Parathyroid adenoma (tissue), 2 donors: ENCODE data around the gene B4GALNT3.
"Not testable (repeated sequence)": the region's sequence is repeated elsewhere in the genome, so short reads cannot be mapped to it uniquely, and the experiment has no call there.

Source experiments
- H2AFZ ChIP-seq: fragments of 300-600 bp; sonication (generic); one replicate; pipeline ENCODE4 v1.7.0; 2017; ENCODE audit warnings: antibody characterized with exemption, mild to moderate bottlenecking
- H3K27ac ChIP-seq: fragments of 300-600 bp; sonication (generic); one replicate; pipeline ENCODE4 v1.7.0; 2017
- H3K27me3 ChIP-seq: fragments of 300-600 bp; sonication (generic); one replicate; pipeline ENCODE4 v1.7.0; 2017; ENCODE audit warnings: low read length; ENCODE audit not compliant: control insufficient read depth, insufficient read depth
- H3K36me3 ChIP-seq: fragments of 300-600 bp; sonication (generic); one replicate; pipeline ENCODE4 v1.7.0; 2017; ENCODE audit warnings: low read length; ENCODE audit not compliant: control insufficient read depth, insufficient read depth
- H3K4me1 ChIP-seq: fragments of 300-600 bp; sonication (generic); one replicate; pipeline ENCODE4 v1.7.0; 2017; ENCODE audit warnings: control low read depth
- H3K4me2 ChIP-seq: fragments of 300-600 bp; sonication (generic); one replicate; pipeline ENCODE4 v1.7.0; 2017; ENCODE audit warnings: low read length
- H3K4me3 ChIP-seq: fragments of 300-600 bp; sonication (generic); one replicate; pipeline ENCODE4 v1.7.0; 2017; ENCODE audit warnings: low read depth, low read length
- H3K79me2 ChIP-seq: fragments of 300-600 bp; sonication (generic); one replicate; pipeline ENCODE4 v1.7.0; 2017; ENCODE audit warnings: control low read depth
- H3K9ac ChIP-seq: fragments of 300-600 bp; sonication (generic); one replicate; pipeline ENCODE4 v1.7.0; 2017; ENCODE audit warnings: mild to moderate bottlenecking
- H3K9me3 ChIP-seq: fragments of 300-600 bp; sonication (generic); one replicate; pipeline ENCODE4 v1.7.0; 2017; ENCODE audit warnings: low read length; ENCODE audit not compliant: control insufficient read depth
- TF ChIP-seq, protein P1 (sequence below): fragments of 300-600 bp; sonication (generic); IDR thresholded peaks from one replicate; pipeline ENCODE4 v1.7.0; 2017; ENCODE audit warnings: antibody characterized with exemption, mild to moderate bottlenecking
- donor health status: primary hyperparathyroidism.

B4GALNT3 gene

DNA sequence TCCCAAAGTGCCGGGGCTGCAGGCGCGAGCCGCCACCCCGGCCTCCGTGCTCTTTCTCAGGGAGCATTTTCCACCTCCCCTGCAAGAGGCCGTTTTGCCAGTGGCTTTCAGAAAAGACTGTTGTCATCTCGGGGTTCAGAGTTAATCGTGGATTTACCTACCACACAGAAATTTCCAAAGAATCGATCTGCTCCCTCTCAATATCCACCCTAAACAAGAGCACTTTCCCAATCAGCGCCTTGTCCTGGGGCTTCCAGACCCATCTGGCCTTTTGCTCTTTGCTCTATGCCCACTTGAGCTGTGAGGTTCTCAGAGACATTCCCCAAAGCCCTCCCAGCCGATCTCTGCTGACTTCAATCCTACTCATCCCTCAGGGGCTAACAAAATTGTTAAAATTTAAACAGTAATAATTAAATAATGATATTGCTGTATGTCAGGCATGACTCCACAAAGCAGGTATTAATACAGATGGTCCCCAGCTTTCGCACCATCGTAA lies 116.9 kb downstream of the B4GALNT3 start:
- Histone ChIP-seq H3K4me1 (peaks cover 8% of the 10 kb centered on the region), H3K9me3 (no peaks in the 10 kb centered on the region), H3K9ac (no peak overlapping the region), H3K4me3 (no peak overlapping the region), H3K79me2 (no peaks in the 10 kb centered on the region), H2AFZ (peak overlapping the region; percentile 82), H3K27me3 (no peaks in the 10 kb centered on the region), H3K36me3 (no peaks in the 10 kb centered on the region), H3K27ac (peak overlapping the region; percentile 34), H3K4me2 (peak overlapping the region; percentile 27)
- TF ChIP-seq, protein P1, sequence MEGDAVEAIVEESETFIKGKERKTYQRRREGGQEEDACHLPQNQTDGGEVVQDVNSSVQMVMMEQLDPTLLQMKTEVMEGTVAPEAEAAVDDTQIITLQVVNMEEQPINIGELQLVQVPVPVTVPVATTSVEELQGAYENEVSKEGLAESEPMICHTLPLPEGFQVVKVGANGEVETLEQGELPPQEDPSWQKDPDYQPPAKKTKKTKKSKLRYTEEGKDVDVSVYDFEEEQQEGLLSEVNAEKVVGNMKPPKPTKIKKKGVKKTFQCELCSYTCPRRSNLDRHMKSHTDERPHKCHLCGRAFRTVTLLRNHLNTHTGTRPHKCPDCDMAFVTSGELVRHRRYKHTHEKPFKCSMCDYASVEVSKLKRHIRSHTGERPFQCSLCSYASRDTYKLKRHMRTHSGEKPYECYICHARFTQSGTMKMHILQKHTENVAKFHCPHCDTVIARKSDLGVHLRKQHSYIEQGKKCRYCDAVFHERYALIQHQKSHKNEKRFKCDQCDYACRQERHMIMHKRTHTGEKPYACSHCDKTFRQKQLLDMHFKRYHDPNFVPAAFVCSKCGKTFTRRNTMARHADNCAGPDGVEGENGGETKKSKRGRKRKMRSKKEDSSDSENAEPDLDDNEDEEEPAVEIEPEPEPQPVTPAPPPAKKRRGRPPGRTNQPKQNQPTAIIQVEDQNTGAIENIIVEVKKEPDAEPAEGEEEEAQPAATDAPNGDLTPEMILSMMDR: no peak

DNA sequence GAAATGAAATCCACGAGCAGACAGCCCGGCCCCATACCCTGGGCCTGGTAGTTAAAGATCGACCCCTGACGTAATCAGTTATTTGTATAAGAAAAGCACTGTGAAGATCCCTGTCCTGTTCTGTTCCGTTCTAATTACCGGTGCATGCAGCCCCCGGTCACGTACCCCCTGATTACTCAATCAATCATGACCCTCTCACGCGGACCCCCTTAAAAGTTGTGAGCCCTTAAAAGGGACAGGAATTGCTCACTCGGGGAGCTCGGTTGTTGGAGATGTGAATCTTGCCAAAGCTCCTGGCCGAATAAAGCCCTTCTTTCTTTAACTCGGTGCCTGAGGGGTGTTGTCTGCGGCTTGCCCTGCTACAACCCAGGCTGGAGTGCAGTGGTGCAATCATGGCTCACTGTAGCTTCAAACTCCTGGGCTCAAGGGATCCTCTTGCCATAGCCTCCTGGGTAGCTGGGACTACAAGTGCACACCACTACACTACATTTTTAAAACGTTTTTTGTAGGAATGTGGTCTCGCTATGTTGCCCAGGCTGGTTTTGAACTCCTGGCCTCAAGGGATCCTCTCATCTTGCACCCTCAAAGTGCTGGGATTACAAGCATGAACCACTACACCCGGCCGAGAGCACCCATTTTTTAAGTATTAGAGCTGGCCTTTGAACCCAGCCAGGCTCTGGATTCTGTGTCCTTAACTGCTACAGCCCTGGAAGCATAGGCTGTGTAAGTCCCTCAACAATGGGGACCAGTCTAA lies 118.4 kb downstream of the B4GALNT3 start:
- not testable (repeated sequence) for H3K9ac ChIP-seq, H3K4me1 ChIP-seq, H3K79me2 ChIP-seq, H3K4me3 ChIP-seq, H3K36me3 ChIP-seq, H3K27me3 ChIP-seq, H3K4me2 ChIP-seq, H3K9me3 ChIP-seq, H3K27ac ChIP-seq
- H2AFZ ChIP-seq: peak overlapping the region; percentile 38

DNA sequence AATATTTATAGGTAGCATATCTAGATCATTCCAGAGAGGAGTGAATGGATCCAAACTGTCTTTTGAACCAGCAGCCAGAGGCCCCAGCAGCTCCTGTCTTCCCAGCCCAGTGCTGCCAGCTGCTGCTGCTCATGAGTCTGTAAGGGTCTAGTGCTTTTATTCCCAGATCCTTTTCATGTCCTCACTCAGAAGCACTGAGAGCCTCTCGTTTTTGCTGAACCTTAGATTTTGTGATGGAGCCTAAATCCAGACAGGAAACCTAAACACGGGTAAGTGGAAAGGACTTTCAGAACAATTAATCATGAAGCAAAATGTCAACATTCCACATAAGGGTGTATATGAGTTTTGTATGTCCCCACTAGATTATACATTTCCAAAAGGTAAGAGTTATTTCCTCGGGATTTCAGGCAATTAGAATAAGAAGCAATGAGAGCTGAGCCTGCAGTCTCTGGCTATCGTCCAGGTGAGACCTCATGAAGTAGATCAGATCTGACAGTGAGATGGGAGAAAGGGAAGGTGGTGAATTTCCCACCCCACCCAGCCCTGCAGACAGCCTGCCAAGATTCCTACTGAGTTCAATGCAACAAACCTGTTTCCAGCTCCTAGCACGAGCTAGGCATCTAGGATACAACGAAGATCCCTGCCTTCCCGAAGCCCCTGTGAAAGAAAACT lies 119.1 kb downstream of the B4GALNT3 start:
- H3K79me2 ChIP-seq: no peaks in the 10 kb centered on the region
- TF ChIP-seq, protein P1: no peak
- peaks cover 8% of the 10 kb centered on the region for H3K4me1 ChIP-seq
- H3K27ac ChIP-seq: no peak overlapping the region
- no peak overlapping the region for H3K4me2 ChIP-seq
- H3K27me3 ChIP-seq: no peaks in the 10 kb centered on the region
- H3K9me3 ChIP-seq: no peaks in the 10 kb centered on the region
- peak overlapping the region; percentile 38 for H2AFZ ChIP-seq
- H3K9ac ChIP-seq: no peak overlapping the region
- no peak overlapping the region for H3K4me3 ChIP-seq
- no peaks in the 10 kb centered on the region for H3K36me3 ChIP-seq

DNA sequence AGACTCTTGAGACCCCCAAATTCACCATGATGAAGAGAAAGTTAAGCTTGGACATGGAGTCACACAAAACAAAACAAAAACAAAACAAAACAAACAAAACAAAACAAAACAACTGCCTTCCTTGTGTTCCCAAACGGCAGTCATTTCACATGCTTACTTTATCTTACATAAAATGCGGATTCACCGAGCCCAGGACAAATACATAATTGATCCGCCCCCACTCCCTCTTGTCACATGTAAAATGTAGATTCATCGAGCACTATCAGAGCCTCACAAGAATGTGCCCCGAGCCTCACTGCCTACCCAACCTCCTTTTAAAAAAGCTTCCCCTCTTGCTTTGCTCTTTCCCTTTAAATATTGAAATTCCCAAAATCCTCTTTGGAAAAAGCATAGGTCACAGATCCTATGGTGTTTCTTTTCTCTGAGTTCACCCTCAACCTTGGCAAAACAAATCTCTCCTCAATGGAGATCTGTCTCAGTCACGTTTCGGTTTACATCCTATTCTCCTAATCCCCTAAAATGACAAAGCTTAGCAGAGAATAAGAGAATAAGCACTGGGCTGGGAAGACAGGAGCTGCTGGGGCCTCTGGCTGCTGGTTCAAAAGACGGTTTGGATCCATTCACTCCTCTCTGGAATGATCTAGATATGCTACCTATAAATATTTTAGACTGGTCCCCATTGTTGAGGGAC lies 119.8 kb downstream of the B4GALNT3 start:
- H3K9ac ChIP-seq: no peak overlapping the region
- H3K36me3 ChIP-seq: no peaks in the 10 kb centered on the region
- no peak overlapping the region for H3K4me2 ChIP-seq
- H3K27me3 ChIP-seq: no peaks in the 10 kb centered on the region
- H3K79me2 ChIP-seq: no peaks in the 10 kb centered on the region
- TF ChIP-seq, protein P1: no peak
- no peaks in the 10 kb centered on the region for H3K9me3 ChIP-seq
- H3K27ac ChIP-seq: no peak overlapping the region
- H3K4me3 ChIP-seq: no peak overlapping the region
- H3K4me1 ChIP-seq: peaks cover 8% of the 10 kb centered on the region
- peak overlapping the region; percentile 38 for H2AFZ ChIP-seq

DNA sequence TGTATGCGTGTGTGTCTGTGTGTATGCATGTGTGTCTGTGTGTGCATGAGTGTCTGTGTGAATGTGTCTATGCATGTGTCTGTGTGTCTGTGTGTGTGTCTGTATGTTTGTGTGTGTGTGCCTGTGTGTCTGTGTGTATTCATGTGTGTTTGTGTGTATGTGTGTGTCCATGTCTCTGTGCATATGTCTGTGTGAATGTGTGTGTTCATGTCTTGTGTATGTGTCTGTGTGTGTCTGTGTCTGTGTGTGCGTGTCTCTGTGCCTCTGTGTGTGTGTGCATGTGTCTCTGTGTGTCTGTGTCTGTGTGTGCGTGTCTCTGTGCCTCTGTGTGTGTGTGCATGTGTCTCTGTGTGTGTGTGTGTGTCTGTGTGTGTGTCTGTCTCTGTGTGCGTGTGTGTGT lies 121.1 kb downstream of the B4GALNT3 start:
- Histone ChIP-seq H2AFZ (no peak overlapping the region), H3K4me3 (no peak overlapping the region), H3K27me3 (no peaks in the 10 kb centered on the region), H3K9ac (no peak overlapping the region), H3K4me2 (no peak overlapping the region), H3K36me3 (no peaks in the 10 kb centered on the region), H3K27ac (no peak overlapping the region), H3K79me2 (no peaks in the 10 kb centered on the region), H3K9me3 (no peaks in the 10 kb centered on the region), H3K4me1 (peaks cover 8% of the 10 kb centered on the region)
- TF ChIP-seq, protein P1: no peak
